ENCODE results near the gene TNS3. TPM values are rescaled to one million over a fixed set of nuclear protein-coding genes. Genes with fewer than 3 reads are reported as not detected.

The TNS3 gene
- polyA plus RNA-seq, 1 of the 3 experiments (the other 2 are of a cell fraction): 72.3 TPM

DNA sequence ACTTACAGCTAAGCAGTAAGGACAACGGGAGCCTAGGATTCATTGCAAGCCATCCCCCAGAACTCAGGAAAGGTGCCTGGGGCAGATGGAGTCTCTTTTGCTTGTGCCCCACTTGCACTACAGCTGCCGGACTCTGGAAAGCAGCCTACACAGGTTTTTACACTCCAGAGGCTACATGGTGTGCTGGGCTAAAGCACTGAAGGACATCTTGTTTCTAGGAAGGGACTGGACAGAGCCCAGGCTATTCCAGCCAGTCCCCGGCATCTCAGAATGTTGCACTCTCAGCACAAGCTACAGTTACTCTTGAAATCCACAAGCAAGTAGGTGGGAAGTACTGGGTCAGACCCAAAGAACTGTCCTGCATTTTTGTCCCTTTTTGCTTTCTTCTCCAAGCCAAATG lies 333.1 kb downstream of the TNS3 start:
- TF ChIP-seq, protein P1, sequence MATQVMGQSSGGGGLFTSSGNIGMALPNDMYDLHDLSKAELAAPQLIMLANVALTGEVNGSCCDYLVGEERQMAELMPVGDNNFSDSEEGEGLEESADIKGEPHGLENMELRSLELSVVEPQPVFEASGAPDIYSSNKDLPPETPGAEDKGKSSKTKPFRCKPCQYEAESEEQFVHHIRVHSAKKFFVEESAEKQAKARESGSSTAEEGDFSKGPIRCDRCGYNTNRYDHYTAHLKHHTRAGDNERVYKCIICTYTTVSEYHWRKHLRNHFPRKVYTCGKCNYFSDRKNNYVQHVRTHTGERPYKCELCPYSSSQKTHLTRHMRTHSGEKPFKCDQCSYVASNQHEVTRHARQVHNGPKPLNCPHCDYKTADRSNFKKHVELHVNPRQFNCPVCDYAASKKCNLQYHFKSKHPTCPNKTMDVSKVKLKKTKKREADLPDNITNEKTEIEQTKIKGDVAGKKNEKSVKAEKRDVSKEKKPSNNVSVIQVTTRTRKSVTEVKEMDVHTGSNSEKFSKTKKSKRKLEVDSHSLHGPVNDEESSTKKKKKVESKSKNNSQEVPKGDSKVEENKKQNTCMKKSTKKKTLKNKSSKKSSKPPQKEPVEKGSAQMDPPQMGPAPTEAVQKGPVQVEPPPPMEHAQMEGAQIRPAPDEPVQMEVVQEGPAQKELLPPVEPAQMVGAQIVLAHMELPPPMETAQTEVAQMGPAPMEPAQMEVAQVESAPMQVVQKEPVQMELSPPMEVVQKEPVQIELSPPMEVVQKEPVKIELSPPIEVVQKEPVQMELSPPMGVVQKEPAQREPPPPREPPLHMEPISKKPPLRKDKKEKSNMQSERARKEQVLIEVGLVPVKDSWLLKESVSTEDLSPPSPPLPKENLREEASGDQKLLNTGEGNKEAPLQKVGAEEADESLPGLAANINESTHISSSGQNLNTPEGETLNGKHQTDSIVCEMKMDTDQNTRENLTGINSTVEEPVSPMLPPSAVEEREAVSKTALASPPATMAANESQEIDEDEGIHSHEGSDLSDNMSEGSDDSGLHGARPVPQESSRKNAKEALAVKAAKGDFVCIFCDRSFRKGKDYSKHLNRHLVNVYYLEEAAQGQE (IDR thresholded peaks at IDR 0.05; ENCODE audit: low read depth, low read length): no peak
- TF ChIP-seq RCOR1 (IDR thresholded peaks at IDR 0.05; ENCODE audit: low read length): no peak
- no peak for TF ChIP-seq ELF1 (IDR thresholded peaks at IDR 0.05)
- TF ChIP-seq, protein P2, sequence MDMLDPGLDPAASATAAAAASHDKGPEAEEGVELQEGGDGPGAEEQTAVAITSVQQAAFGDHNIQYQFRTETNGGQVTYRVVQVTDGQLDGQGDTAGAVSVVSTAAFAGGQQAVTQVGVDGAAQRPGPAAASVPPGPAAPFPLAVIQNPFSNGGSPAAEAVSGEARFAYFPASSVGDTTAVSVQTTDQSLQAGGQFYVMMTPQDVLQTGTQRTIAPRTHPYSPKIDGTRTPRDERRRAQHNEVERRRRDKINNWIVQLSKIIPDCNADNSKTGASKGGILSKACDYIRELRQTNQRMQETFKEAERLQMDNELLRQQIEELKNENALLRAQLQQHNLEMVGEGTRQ (IDR thresholded peaks at IDR 0.05; ENCODE audit: borderline replicate concordance, low read depth, low read length): no peak
- no peak for TF ChIP-seq RAD21 (IDR thresholded peaks at IDR 0.05; ENCODE audit: low read length)
- no peak for TF ChIP-seq POLR2AphosphoS5 (IDR thresholded peaks at IDR 0.05; ENCODE audit: low read depth, low read length)
- no peaks in the 10 kb centered on the region for H3K27me3 ChIP-seq (ENCODE audit: insufficient read depth)
- no peaks in the 10 kb centered on the region for H3K36me3 ChIP-seq (replicated peaks in 1 of 2; ENCODE audit: control insufficient read depth in 1 of 2, insufficient read depth in 2 of 2, low read length in 1 of 2)
- no peak overlapping the region for H3K4me2 ChIP-seq
- no peak overlapping the region for H2AFZ ChIP-seq (ENCODE audit: low read depth)
- CTCF ChIA-PET: no interaction called here
- POLR2A ChIA-PET: no interaction called here
- H3K79me2 ChIP-seq (ENCODE audit: insufficient read depth): no peaks in the 10 kb centered on the region
- H3K4me3 ChIP-seq (ENCODE audit: low read depth in 2 of 2, low read length in 1 of 2): no peak overlapping the region
- H3F3A ChIP-seq (replicated peaks; ENCODE audit: insufficient read depth): no peaks in the 10 kb centered on the region
- no peaks in the 10 kb centered on the region for H3K9me2 ChIP-seq
- no peak for DNase-seq
- no peaks in the 10 kb centered on the region for H4K20me1 ChIP-seq (ENCODE audit: insufficient read depth)
- H3K27ac ChIP-seq (ENCODE audit: low read depth in 2 of 2, low read length in 1 of 2): no peak overlapping the region
- peaks cover 4 to 6% of the 10 kb centered on the region in 2 experiments; a peak in 2 of 4 replicates for H3K4me1 ChIP-seq (ENCODE audit: control insufficient read depth in 1 of 2, insufficient read depth in 2 of 2, low read depth in 1 of 2, low read length in 1 of 2)
- H3K9me3 ChIP-seq: 0 out of 2 replicates have a peak, but pooled peaks cover 5% of the 10 kb centered on the region
- 70% methylated on average over 3 of the region's 3 CpGs for WGBS (ENCODE audit: low lambda C conversion rate)
- no peak overlapping the region for H3K9ac ChIP-seq

DNA sequence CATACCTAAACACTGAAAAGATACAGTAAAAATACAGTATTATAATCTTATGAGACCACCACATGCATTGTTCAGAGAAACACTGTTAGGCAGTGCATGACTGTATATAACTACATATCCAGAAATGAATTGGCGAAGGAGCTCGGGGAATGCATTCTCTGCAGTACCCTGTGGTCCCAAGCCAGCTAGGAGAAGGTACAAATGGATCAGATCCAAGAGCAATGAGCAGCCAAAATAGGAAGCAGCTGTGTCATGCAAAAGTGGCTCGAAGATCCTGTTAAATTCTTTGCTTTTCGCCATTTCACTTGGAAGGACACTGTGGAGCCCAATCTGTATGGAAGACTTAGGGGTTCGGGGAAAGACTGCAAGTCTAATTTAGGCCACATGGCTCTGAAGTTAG lies 334.8 kb downstream of the TNS3 start:
- H3F3A ChIP-seq (replicated peaks; ENCODE audit: insufficient read depth): no peaks in the 10 kb centered on the region
- H2AFZ ChIP-seq (ENCODE audit: low read depth): no peak overlapping the region
- H3K36me3 ChIP-seq (replicated peaks in 1 of 2; ENCODE audit: control insufficient read depth in 1 of 2, insufficient read depth in 2 of 2, low read length in 1 of 2): no peaks in the 10 kb centered on the region
- no peak overlapping the region for H3K4me2 ChIP-seq
- H3K79me2 ChIP-seq (ENCODE audit: insufficient read depth): no peaks in the 10 kb centered on the region
- H3K4me3 ChIP-seq (ENCODE audit: low read depth in 2 of 2, low read length in 1 of 2): no peak overlapping the region
- H3K9ac ChIP-seq: no peak overlapping the region
- WGBS (ENCODE audit: low lambda C conversion rate): 77% methylated on average over 5 of the region's 5 CpGs
- no peaks in the 10 kb centered on the region for H3K9me2 ChIP-seq
- DNase-seq: no peak
- H4K20me1 ChIP-seq (ENCODE audit: insufficient read depth): no peaks in the 10 kb centered on the region
- POLR2A ChIA-PET: no interaction called here
- 0 out of 2 replicates have a peak, but pooled peaks cover 5% of the 10 kb centered on the region for H3K9me3 ChIP-seq
- CTCF ChIA-PET: interaction anchor here (3.9 kb wide), 1 partner anchor 19 kb away, joined by 17 read pairs; no protein-coding TSS in a partner anchor
- no peak overlapping the region for H3K27ac ChIP-seq (ENCODE audit: low read depth in 2 of 2, low read length in 1 of 2)
- H3K4me1 ChIP-seq (ENCODE audit: control insufficient read depth in 1 of 2, insufficient read depth in 2 of 2, low read depth in 1 of 2, low read length in 1 of 2): no peaks in the 10 kb centered on the region
- H3K27me3 ChIP-seq (ENCODE audit: insufficient read depth): no peaks in the 10 kb centered on the region
- no peak for TF ChIP-seq GATA2 (CRISPR knock-in tag; IDR thresholded peaks at IDR 0.05)
- TF ChIP-seq, protein P2 (IDR thresholded peaks at IDR 0.05; ENCODE audit: borderline replicate concordance, low read depth, low read length): no peak
- no peak for TF ChIP-seq EP300 (IDR thresholded peaks at IDR 0.05; ENCODE audit: borderline replicate concordance in 1 of 2, low read depth in 1 of 2, low read length in 1 of 2)
- TF ChIP-seq, protein P3, sequence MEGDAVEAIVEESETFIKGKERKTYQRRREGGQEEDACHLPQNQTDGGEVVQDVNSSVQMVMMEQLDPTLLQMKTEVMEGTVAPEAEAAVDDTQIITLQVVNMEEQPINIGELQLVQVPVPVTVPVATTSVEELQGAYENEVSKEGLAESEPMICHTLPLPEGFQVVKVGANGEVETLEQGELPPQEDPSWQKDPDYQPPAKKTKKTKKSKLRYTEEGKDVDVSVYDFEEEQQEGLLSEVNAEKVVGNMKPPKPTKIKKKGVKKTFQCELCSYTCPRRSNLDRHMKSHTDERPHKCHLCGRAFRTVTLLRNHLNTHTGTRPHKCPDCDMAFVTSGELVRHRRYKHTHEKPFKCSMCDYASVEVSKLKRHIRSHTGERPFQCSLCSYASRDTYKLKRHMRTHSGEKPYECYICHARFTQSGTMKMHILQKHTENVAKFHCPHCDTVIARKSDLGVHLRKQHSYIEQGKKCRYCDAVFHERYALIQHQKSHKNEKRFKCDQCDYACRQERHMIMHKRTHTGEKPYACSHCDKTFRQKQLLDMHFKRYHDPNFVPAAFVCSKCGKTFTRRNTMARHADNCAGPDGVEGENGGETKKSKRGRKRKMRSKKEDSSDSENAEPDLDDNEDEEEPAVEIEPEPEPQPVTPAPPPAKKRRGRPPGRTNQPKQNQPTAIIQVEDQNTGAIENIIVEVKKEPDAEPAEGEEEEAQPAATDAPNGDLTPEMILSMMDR (IDR thresholded peaks at IDR 0.05): no peak
- no peak for TF ChIP-seq SIN3A (IDR thresholded peaks at IDR 0.05; ENCODE audit: borderline replicate concordance, low read depth, low read length)
- no peak for TF ChIP-seq RAD21 (IDR thresholded peaks at IDR 0.05; ENCODE audit: low read length)
- no peak for TF ChIP-seq FOXM1 (IDR thresholded peaks at IDR 0.05; ENCODE audit: low read depth)
- TF ChIP-seq, protein P4, sequence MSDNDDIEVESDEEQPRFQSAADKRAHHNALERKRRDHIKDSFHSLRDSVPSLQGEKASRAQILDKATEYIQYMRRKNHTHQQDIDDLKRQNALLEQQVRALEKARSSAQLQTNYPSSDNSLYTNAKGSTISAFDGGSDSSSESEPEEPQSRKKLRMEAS (IDR thresholded peaks at IDR 0.05; ENCODE audit: low read depth): no peak
- no peak for TF ChIP-seq SMC3 (IDR thresholded peaks at IDR 0.05; ENCODE audit: low read depth, low read length)
- TF ChIP-seq RCOR1 (IDR thresholded peaks at IDR 0.05; ENCODE audit: low read length): no peak
- TF ChIP-seq GABPA (IDR thresholded peaks at IDR 0.05; ENCODE audit: low read depth): no peak
- no peak for TF ChIP-seq POLR2AphosphoS5 (IDR thresholded peaks at IDR 0.05; ENCODE audit: low read depth, low read length)
- no peak for TF ChIP-seq FOXJ3 (CRISPR knock-in tag; IDR thresholded peaks at IDR 0.05)
- TF ChIP-seq, protein P5, sequence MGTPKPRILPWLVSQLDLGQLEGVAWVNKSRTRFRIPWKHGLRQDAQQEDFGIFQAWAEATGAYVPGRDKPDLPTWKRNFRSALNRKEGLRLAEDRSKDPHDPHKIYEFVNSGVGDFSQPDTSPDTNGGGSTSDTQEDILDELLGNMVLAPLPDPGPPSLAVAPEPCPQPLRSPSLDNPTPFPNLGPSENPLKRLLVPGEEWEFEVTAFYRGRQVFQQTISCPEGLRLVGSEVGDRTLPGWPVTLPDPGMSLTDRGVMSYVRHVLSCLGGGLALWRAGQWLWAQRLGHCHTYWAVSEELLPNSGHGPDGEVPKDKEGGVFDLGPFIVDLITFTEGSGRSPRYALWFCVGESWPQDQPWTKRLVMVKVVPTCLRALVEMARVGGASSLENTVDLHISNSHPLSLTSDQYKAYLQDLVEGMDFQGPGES (IDR thresholded peaks at IDR 0.05; ENCODE audit: low read depth, low read length): no peak
- no peak for TF ChIP-seq JUND (IDR thresholded peaks at IDR 0.05)
- TF ChIP-seq, protein P6, sequence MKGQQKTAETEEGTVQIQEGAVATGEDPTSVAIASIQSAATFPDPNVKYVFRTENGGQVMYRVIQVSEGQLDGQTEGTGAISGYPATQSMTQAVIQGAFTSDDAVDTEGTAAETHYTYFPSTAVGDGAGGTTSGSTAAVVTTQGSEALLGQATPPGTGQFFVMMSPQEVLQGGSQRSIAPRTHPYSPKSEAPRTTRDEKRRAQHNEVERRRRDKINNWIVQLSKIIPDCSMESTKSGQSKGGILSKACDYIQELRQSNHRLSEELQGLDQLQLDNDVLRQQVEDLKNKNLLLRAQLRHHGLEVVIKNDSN (IDR thresholded peaks at IDR 0.05; ENCODE audit: borderline replicate concordance, low read depth): no peak

All from SK-N-SH (cell line).